Measurements from ENCODE around the gene FNBP1. TPM values are rescaled to one million over a fixed set of nuclear protein-coding genes. Genes with fewer than 3 reads are reported as not detected.

FNBP1 gene
- total RNA-seq, 1 donor from 2014 or later = 63.5 TPM

GRCh38 chr9:129867136-129868022 lies 175.6 kb downstream of the FNBP1 start:
- no peak overlapping the region for H3K4me3 Mint-ChIP-seq (ENCODE audit: unreplicated experiment)

GRCh38 chr9:129866394-129867135 lies 176.4 kb downstream of the FNBP1 start:
- H3K27me3 Mint-ChIP-seq (ENCODE audit: low read depth, unreplicated experiment) = no peaks in the 10 kb centered on the region
- no peaks in the 10 kb centered on the region for H3K9me3 ChIP-seq (ENCODE audit: insufficient read depth, low read depth, low read length)
- H3K27ac ChIP-seq (ENCODE audit: low read depth, low read length) = no peak overlapping the region
- H3K79me2 ChIP-seq (ENCODE audit: insufficient read depth, low read length) = no peaks in the 10 kb centered on the region
- no peak overlapping the region for H3K4me3 Mint-ChIP-seq (ENCODE audit: unreplicated experiment)
- no peaks in the 10 kb centered on the region for H3K9me3 Mint-ChIP-seq (ENCODE audit: unreplicated experiment)
- peaks cover 5% of the 10 kb centered on the region for H3K4me1 ChIP-seq (ENCODE audit: insufficient read depth, low read length)
- no peak overlapping the region for H3K27ac Mint-ChIP-seq (ENCODE audit: unreplicated experiment)
- H3K4me2 ChIP-seq (ENCODE audit: low read length) = no peak overlapping the region
- H3K9ac ChIP-seq (ENCODE audit: low read length) = no peak overlapping the region
- FAIRE-seq (no peak), DNase-seq (ENCODE audit: low read depth) (no peak)
- no peak for TF ChIP-seq EZH2 (IDR thresholded peaks at IDR 0.05; ENCODE audit: insufficient read depth, low read length)
- no peak for TF ChIP-seq CTCF (IDR thresholded peaks at IDR 0.05; ENCODE audit: insufficient read depth, low read depth, low read length)
- no peaks in the 10 kb centered on the region for H4K20me1 ChIP-seq (ENCODE audit: insufficient read depth, low read length)
- no peak overlapping the region for H2AFZ ChIP-seq (ENCODE audit: low read depth, low read length)
- no peak overlapping the region for H3K4me3 ChIP-seq (ENCODE audit: insufficient read depth, low read depth, low read length)
- peaks cover 3% of the 10 kb centered on the region for H3K36me3 ChIP-seq (ENCODE audit: insufficient read depth, low read length)
- peaks cover 19% of the 10 kb centered on the region for H3K36me3 Mint-ChIP-seq (ENCODE audit: low read depth, unreplicated experiment)
- no peaks in the 10 kb centered on the region for H3K4me1 Mint-ChIP-seq (ENCODE audit: low read depth, unreplicated experiment)
- H3K27me3 ChIP-seq (ENCODE audit: insufficient read depth, low read length) = no peaks in the 10 kb centered on the region

More at GRCh38 chr9:129867136-129868022, 175.6 kb downstream of the FNBP1 start:
- peaks cover 15% of the 10 kb centered on the region for H3K36me3 Mint-ChIP-seq (ENCODE audit: low read depth, unreplicated experiment)
- Histone ChIP-seq H3K4me3 (ENCODE audit: insufficient read depth, low read depth, low read length) (no peak overlapping the region), H3K36me3 (ENCODE audit: insufficient read depth, low read length) (no peaks in the 10 kb centered on the region), H3K79me2 (ENCODE audit: insufficient read depth, low read length) (no peaks in the 10 kb centered on the region), H2AFZ (ENCODE audit: low read depth, low read length) (no peak overlapping the region), H3K9me3 (ENCODE audit: insufficient read depth, low read depth, low read length) (no peaks in the 10 kb centered on the region), H3K9ac (ENCODE audit: low read length) (no peak overlapping the region), H4K20me1 (ENCODE audit: insufficient read depth, low read length) (no peaks in the 10 kb centered on the region), H3K27ac (ENCODE audit: low read depth, low read length) (no peak overlapping the region), H3K4me2 (ENCODE audit: low read length) (no peak overlapping the region), H3K4me1 (ENCODE audit: insufficient read depth, low read length) (peaks cover 5% of the 10 kb centered on the region), H3K27me3 (ENCODE audit: insufficient read depth, low read length) (no peaks in the 10 kb centered on the region)
- no peak for DNase-seq (ENCODE audit: low read depth)
- FAIRE-seq = no peak
- no peaks in the 10 kb centered on the region for H3K27me3 Mint-ChIP-seq (ENCODE audit: low read depth, unreplicated experiment)
- no peak overlapping the region for H3K27ac Mint-ChIP-seq (ENCODE audit: unreplicated experiment)
- TF ChIP-seq EZH2 (IDR thresholded peaks at IDR 0.05; ENCODE audit: insufficient read depth, low read length) (no peak), CTCF (IDR thresholded peaks at IDR 0.05; ENCODE audit: insufficient read depth, low read depth, low read length) (no peak)
- H3K9me3 Mint-ChIP-seq (ENCODE audit: unreplicated experiment) = no peaks in the 10 kb centered on the region
- H3K4me1 Mint-ChIP-seq (ENCODE audit: low read depth, unreplicated experiment) = no peaks in the 10 kb centered on the region
